Endothelial cell (in vitro differentiated cells): ENCODE results near the gene GDF7. TPM values are rescaled to one million over a fixed set of nuclear protein-coding genes. Genes with fewer than 3 reads are reported as not detected.
A peak's percentile ranks its signal among the peaks of the same experiment; 100 is the strongest.

Source experiments
- DNase-seq: peaks from one replicate; pipeline ENCODE4 v3.0.0; 2021; ENCODE audit warnings: low spot score
- H3K27ac Mint-ChIP-seq: one replicate; pipeline ENCODE4 v1.8.0; 2021; ENCODE audit warnings: mixed read lengths, inconsistent platforms; ENCODE audit not compliant: unreplicated experiment
- H3K27me3 Mint-ChIP-seq: one replicate; pipeline ENCODE4 v1.8.0; 2021; ENCODE audit warnings: mild to moderate bottlenecking, moderate library complexity, mixed read lengths, inconsistent platforms; ENCODE audit not compliant: unreplicated experiment
- H3K36me3 Mint-ChIP-seq: one replicate; pipeline ENCODE4 v1.8.0; 2021; ENCODE audit warnings: mild to moderate bottlenecking, low read depth, mixed read lengths, inconsistent platforms; ENCODE audit not compliant: unreplicated experiment
- H3K4me1 Mint-ChIP-seq: one replicate; pipeline ENCODE4 v1.8.0; 2021; ENCODE audit warnings: mild to moderate bottlenecking, mixed read lengths, inconsistent platforms; ENCODE audit not compliant: unreplicated experiment
- H3K4me3 Mint-ChIP-seq: one replicate; pipeline ENCODE4 v1.8.0; 2021; ENCODE audit warnings: mild to moderate bottlenecking, mixed read lengths, inconsistent platforms; ENCODE audit not compliant: unreplicated experiment
- H3K9me3 Mint-ChIP-seq: one replicate; pipeline ENCODE4 v1.8.0; 2021; ENCODE audit warnings: mixed read lengths, inconsistent platforms; ENCODE audit not compliant: unreplicated experiment
- total RNA-seq: library from RNA; stranded (reverse); fragmentation: NEBNext Ultra II Directional; extraction: Animal tissue kit (Norgen Biotek cat#: 25700); gene quantifications from one replicate; pipeline ENCODE4 v1.2.1, GENCODE V29; 2021; ENCODE audit not compliant: unreplicated experiment
- TF ChIP-seq, protein P1 (sequence below): fragments of 200-600 bp; sonication (generic); IDR thresholded peaks from one replicate; pipeline ENCODE4 v1.5.0; 2021; ENCODE audit warnings: antibody characterized with exemption; ENCODE audit not compliant: unreplicated experiment

The GDF7 gene
- total RNA-seq, 1 donor from 2014 or later, result 11.2 TPM

DNA sequence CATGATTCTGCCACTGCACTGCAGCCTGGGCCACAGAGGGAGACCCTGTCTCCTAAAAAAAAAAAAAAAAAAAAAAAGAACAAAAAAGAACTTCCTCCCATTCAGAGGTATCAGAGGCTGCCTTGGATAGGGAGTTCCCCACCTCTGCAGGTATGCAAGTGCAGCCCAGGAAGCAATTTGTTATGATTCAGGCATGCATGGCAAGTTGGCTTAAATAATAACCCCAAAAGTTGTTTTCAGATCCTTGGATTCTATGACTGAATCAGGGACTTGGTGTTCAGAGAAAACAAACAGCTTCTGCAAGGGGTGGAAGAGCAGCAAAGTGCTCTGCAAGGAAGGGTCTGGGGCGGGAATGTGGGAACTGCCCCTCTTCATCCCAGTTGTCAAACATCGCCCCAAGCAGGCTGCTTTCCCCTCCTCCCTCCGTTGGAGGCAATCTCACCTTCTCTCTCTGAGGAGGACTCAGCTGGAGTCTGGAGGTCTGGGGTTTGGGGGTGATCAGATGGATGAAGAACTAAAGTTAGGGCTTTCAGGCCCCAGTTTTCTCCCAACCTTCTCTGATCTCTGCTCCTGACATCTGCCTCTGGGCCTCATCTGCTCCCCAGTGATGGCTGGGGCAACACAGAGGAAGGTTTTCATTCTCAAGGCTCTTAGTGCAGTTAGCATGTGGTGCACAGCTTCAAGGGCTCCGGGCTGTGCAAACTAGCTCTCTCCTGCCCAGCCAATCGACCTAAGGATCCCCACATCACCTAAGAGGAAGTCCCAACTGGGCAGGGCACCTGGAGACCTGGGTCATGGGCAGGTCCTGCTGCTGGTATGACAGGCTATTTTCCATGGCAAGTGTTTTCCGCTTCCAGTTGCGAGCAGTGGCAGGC lies 3.5 kb upstream of the GDF7 start:
- Mint-ChIP-seq H3K4me1 (peaks cover 13% of the 10 kb centered on the region), H3K27me3 (peaks cover 22% of the 10 kb centered on the region), H3K27ac (no peak overlapping the region), H3K9me3 (no peaks in the 10 kb centered on the region), H3K36me3 (peaks cover 4% of the 10 kb centered on the region), H3K4me3 (no peak overlapping the region)
- TF ChIP-seq, protein P1, sequence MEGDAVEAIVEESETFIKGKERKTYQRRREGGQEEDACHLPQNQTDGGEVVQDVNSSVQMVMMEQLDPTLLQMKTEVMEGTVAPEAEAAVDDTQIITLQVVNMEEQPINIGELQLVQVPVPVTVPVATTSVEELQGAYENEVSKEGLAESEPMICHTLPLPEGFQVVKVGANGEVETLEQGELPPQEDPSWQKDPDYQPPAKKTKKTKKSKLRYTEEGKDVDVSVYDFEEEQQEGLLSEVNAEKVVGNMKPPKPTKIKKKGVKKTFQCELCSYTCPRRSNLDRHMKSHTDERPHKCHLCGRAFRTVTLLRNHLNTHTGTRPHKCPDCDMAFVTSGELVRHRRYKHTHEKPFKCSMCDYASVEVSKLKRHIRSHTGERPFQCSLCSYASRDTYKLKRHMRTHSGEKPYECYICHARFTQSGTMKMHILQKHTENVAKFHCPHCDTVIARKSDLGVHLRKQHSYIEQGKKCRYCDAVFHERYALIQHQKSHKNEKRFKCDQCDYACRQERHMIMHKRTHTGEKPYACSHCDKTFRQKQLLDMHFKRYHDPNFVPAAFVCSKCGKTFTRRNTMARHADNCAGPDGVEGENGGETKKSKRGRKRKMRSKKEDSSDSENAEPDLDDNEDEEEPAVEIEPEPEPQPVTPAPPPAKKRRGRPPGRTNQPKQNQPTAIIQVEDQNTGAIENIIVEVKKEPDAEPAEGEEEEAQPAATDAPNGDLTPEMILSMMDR, result no peak
- DNase-seq, result no peak

DNA sequence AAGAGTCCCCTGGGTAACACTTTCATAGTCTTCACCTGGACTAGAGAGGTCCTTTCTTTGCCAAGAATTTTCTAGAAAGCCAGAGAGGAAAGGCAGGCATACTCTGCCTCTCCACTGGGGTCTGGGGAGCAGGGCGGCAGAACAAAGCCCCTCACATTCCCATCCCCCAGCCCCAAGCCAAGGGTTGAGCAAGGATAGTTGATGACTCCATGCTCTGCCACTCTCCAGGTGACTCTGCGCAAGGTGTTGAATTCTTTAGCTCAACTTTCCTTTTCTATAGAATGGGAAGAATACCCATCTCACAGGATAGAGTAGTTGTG lies 2.9 kb upstream of the GDF7 start:
- Mint-ChIP-seq H3K4me3 (peak overlapping the region; percentile 47), H3K27ac (no peak overlapping the region), H3K4me1 (peaks cover 13% of the 10 kb centered on the region), H3K9me3 (no peaks in the 10 kb centered on the region), H3K27me3 (peaks cover 23% of the 10 kb centered on the region), H3K36me3 (peaks cover 4% of the 10 kb centered on the region)
- no peak for DNase-seq
- TF ChIP-seq, protein P1, result no peak

DNA sequence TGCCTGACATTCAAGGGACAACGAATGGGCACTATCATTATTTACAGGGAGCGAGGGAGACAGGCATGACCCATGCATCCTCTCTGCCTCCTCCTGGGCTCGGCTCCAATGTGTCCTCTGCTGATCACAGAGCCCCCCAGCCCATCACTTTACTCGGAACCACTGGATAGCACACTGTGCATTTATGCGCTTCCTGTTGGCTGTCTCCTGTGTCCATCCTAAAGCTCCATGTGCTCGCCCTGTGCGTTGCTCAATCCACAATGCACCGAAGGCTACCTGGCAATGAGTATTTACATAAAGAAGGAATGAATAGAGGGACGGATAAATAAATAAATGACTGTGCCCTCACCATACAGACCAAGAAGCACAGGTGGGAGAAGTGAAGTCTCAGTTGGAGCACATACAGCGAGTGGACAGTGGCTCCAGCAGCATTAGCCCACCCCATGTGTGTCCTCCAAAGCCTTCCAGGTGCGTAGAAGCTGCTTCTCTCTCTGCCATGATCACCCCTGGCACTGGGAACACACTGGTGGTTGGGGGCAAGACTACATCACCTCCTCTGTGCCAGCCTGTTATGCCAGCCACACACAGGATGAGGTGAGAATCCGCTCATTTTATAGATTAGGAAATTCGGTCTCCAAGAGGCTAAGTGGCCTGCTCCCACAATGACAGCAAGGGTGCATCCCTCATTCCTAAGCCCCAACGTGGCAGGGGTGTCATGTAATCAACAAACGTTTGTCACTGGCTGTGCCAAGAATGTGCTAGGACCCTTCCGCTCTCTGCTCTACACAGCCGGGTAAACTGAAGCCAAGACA lies 2.3 kb upstream of the GDF7 start:
- no peak for DNase-seq
- H3K27me3 Mint-ChIP-seq, result peaks cover 24% of the 10 kb centered on the region
- H3K36me3 Mint-ChIP-seq, result peaks cover 4% of the 10 kb centered on the region
- no peak overlapping the region for H3K27ac Mint-ChIP-seq
- no peaks in the 10 kb centered on the region for H3K9me3 Mint-ChIP-seq
- peak overlapping the region; percentile 82 for H3K4me3 Mint-ChIP-seq
- TF ChIP-seq, protein P1, result no peak
- peaks cover 13% of the 10 kb centered on the region for H3K4me1 Mint-ChIP-seq

DNA sequence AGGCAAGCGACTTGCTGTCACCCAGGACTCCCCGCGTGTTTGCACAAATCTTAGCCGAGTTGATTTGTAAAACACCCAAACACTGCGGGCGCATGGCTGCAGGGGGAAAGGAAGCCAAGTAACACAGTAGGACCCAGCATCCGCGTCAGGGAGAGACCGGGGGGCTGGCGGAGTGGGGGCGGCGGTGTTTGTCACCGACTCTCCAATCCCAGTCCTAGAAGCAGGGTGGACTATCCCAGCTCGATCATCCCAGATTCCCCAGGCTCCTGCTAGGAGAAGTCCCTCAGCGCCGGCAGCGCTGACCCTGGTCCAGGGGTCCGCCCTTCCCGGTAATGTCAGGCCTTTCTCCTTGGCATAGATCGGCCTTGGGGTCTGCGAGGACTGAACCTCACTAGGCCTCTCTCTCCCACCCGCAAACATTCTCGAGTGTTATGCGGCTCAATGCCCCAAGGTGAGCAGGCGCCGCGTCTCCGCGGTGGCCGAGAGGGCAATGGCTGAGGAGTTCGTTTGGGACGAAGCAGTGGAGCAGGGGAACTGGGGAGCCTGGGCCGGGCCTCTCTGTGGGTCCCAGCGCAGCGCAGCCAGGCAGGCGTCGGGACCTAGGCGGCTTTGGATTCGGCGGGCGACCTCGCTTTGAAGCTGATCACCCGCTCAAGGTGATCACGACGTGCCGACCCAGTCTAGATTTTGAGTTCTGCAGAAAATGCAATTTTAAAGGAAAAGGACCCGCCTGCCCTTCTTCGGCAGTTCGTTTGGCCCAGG lies 1.5 kb upstream of the GDF7 start:
- TF ChIP-seq, protein P1, result no peak
- peak overlapping the region; percentile 82 for H3K4me3 Mint-ChIP-seq
- peaks cover 26% of the 10 kb centered on the region for H3K27me3 Mint-ChIP-seq
- peaks cover 4% of the 10 kb centered on the region for H3K36me3 Mint-ChIP-seq
- H3K27ac Mint-ChIP-seq, result no peak overlapping the region
- no peaks in the 10 kb centered on the region for H3K9me3 Mint-ChIP-seq
- H3K4me1 Mint-ChIP-seq, result peaks cover 13% of the 10 kb centered on the region
- DNase-seq, result no peak
